22Rv1 (cell line): ENCODE measurements around the gene MEX3B.

ENCODE experiments used
- CTCF ChIP-seq: fragments of 450-650 bp; IDR thresholded peaks from 2 replicates; pipeline ENCODE4 v1.5.1; 2017; ENCODE audit warnings: mild to moderate bottlenecking
- ZFX ChIP-seq: fragments of 450-650 bp; IDR thresholded peaks from 2 replicates; pipeline ENCODE4 v1.6.1; 2017; ENCODE audit warnings: antibody characterized with exemption, borderline replicate concordance

DNA sequence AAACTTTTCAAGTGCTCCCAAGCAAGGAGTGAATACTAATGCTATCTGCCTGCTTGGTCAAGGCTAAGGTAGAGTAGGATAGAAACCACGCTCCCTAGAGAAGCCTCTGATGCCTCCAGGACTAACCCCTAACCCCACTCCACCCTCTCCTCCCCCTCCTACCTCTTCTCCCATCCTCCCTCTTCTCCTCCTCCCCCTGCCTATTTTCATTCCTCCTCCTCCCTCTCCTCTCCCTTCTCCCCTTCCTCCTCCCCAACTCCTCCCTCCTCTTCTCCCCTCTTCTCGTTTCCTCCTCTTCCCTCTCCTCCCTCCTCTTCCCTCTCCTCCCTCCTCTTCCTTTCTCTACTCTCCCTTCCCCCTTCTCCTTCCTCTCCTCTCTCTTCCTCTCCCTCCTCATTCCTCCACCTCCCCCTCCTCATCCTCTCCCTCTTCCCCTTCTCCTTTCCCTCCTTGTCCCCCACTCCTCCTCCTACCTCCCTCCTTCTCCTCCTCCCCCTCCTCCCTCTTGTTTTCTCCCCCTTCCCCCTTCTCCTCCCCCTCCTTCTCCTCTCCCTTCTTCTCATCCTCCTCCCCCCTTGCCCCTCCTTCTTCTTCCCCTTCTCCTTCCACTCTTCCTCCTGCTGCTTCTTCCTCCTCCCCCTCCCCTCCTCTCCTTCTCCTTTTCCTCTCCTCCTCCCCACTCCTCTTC is 12.8 kb upstream of the MEX3B start:
- TF ChIP-seq CTCF = no peak
- no peak for TF ChIP-seq ZFX
